GM18873 (cell line): ENCODE data around the gene ZNF32.
A peak's percentile ranks its signal among the peaks of the same experiment; 100 is the strongest.
"Not testable (repeated sequence)": the region's sequence is repeated elsewhere in the genome, so short reads cannot be mapped to it uniquely, and the experiment has no call there.

ENCODE experiments used
- ATAC-seq: cut with Tn5 transposase; IDR thresholded peaks from one replicate; pipeline ENCODE4 v1.9.1; 2021; ENCODE audit warnings: mild to moderate bottlenecking, moderate library complexity, moderate number of reproducible peaks; ENCODE audit not compliant: unreplicated experiment, low FRiP score

ZNF32 gene

GRCh38 chr10:43640603-43641002 lies 8.1 kb downstream of the ZNF32 start:
- ATAC-seq: no peak

GRCh38 chr10:43635816-43636215 lies 12.9 kb downstream of the ZNF32 start:
- not testable (repeated sequence) for ATAC-seq

GRCh38 chr10:43628956-43629355 lies 19.7 kb downstream of the ZNF32 start:
- no peak for ATAC-seq

GRCh38 chr10:43627942-43628341 lies 20.7 kb downstream of the ZNF32 start:
- ATAC-seq: no peak

DNA sequence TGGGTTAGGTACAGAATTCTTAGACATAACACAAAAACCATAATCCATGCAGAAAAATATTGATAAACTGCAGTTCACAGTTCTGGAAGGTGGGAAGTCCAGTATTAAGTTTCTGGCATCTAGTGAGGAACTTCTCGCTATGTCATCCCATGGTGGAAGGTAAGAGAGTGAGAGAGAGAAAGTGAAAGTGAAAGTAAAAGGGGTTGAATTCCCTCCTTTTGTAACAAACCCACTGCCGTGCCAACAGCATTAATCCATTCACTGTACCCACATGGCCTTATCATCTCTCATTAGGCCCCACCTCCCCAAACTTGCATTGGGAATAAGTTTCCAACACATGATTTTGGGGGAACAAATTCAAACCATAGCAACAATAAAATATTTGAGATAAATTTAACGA lies 25.3 kb downstream of the ZNF32 start:
- no peak for ATAC-seq

DNA sequence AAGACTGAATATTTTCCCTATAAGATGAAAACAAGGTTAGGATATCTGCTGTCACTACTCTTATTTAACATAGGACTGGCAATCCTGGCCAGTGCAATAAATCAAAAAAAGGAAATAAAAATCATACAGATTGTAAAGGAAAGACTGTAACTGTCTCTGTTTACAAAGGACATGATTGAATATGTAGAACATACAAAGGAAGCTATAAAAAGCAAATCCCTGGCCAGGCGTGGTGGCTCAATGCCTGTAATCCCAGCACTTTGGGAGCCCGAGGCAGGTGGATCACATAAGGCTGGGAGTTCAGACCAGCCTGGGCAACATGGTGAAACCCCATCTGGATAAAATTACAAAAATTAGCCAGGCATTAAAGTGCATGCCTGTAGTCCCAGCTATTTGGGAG lies 26.6 kb downstream of the ZNF32 start:
- no peak for ATAC-seq

DNA sequence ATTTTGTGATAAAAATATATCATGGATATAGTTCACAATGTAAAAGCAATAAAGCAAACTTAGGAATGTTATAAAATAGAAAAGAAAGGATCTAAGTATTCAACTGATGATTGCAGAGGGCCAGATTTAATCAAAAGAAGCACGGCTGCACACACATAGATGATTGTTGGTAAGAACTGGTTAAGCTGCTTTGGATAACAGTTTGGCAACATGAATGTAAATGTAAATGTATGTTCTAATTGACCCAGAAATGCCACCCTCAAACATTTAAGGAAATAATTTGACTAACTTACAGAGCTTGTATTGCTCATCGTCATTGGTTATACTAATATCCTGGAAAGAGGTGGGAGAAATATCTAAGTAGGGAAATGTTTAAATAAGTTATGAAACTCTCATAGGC lies 29.3 kb downstream of the ZNF32 start:
- no peak for ATAC-seq

DNA sequence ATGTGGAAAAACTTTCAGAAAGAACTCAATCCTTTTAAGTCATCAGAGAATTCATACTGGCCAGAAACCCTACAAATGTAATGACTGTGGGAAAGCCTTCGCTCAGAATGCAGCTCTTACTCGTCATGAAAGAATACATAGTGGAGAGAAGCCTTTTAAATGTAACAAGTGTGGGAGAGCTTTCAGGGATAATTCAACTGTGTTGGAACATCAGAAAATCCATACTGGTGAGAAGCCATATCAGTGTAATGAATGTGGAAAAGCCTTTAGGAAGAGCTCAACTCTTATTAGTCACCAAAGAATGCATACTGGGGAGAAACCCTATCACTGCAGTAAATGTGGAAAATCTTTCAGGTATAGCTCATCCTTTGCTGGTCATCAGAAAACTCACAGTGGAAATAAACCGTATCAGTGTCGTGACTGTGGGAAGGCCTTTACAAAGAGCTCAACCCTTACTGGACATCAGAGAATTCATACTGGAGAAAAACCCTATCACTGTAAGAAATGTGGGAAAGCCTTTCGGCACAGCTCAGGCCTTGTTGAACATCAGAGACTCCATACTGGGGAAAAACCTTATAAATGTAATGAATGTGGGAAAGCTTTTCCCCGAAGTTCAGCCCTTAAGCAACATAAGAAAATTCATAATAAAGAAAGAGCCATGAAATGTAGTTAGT lies 31.8 kb downstream of the ZNF32 start:
- no peak for ATAC-seq

DNA sequence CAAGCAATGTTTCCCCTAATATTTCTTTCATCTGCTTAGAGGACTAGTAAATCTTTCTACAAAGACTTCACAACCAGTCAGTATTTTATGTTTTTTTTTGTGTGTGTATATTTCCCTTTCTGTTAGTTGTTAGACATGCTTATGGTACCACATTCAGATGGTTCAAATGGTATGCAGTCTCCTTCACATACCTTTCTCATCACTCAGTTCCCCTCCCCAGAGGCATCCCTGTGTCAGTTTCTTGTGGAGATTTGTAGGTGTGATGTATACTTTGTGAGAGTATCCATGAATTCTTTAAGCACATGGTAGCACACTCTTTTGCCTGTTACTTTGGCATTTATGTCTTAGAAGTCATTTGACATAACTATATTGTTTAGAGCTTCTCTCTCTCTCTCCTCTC lies 38.0 kb downstream of the ZNF32 start:
- ATAC-seq: no peak

- ATAC-seq: no peak
These were observed 41.5 kb downstream of the ZNF32 start for GRCh38 chr10:43607199-43607573.

GRCh38 chr10:43606323-43607198 lies 42.1 kb downstream of the ZNF32 start, which contains the start of gene ZNF485:
ZNF485 (plus strand) TSS chr10:43606438; CDS start chr10:43607051, 613 bp downstream.
- peak; percentile 96 for ATAC-seq

DNA sequence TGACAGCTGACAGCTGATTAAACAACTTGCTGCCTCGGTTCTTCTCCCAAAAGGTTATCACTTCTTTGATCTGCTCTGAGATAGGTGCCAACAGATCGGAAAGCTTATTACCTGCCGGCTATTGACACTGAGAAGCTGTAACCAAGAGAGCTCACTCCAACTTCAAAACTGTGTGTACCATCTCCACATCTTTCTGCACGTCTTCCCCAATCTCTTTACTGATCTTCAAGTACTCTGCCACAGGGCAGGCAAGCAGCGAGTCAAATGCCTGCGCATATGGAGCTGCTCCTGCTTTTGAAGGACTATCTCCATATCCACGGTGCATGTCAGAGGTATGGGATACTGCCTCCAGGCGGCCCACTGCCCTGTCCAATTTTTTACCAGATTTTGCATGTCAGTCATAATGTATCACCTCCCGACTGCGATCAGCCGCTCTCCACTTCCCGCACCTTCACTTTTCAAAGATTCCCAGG lies 42.8 kb downstream of the ZNF32 start:
- ATAC-seq: peak; percentile 21

GRCh38 chr10:43601576-43601975 lies 47.1 kb downstream of the ZNF32 start:
- ATAC-seq: not testable (repeated sequence)

DNA sequence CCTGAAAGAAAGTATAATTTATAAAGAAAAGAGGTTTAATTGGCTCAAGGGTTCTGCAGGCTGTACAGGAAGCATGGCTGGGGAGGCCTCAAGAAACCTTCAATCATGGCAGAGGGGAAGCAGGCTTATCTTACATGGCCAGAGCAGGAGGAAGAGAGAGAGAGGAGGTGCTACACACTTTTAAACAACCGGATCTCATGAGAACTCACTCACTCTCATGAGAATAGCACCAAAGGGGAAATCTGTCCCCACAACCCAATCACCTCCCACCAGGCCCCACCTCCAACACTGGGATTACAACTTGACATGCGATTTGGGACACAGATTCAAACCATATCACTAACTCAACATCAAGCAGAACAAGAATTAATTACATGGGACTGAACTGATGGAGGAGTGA lies 49.3 kb downstream of the ZNF32 start:
- no peak for ATAC-seq

DNA sequence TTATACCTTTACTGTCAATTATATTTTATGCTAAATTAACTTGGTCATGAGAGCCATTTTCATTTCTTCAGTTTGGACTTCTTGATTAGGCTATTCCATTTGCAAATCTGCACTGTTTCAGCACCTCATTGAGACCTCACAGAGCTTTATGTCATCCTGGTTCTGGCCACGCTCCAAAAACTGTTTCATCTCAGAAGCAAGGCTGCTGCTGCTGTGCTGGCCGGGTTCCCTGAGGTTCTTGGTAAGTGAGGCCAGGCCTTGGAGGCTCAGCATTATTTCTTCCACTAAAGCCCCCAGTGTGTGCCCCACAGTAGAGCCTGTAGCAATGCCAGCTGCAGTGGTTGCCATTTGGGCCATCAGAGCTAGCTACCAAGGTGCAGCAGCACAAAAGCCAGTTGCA lies 50.2 kb downstream of the ZNF32 start:
- ATAC-seq: no peak

- ATAC-seq: no peak
These were observed 52.1 kb downstream of the ZNF32 start for GRCh38 chr10:43596546-43596945.

DNA sequence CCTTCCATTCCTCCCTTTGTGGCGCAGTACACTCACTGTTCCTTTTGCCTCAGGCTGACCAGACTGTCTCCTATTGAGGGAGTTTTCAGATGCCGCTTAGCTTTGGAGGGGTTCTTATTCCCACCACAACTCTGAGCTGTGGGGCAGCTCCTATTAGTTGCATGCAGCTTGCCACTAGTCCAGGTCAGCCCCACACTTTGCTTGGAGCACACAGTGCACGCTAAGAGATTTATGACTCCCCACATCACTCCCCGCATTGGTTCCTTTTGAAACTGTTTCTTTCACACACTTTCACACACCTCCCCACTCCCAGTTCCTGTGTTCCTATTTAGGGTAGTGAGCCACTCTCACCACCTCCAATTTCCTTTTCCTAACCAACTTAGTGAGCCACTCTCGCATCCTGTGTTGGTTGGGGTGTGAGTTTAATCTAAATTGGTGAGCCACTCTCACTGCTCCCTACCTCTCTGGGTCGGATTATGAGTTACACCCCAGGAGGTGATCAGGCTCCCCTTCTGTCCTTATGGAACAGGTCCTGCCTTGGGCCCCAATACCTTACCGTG lies 52.9 kb downstream of the ZNF32 start:
- ATAC-seq: peak; percentile 45

DNA sequence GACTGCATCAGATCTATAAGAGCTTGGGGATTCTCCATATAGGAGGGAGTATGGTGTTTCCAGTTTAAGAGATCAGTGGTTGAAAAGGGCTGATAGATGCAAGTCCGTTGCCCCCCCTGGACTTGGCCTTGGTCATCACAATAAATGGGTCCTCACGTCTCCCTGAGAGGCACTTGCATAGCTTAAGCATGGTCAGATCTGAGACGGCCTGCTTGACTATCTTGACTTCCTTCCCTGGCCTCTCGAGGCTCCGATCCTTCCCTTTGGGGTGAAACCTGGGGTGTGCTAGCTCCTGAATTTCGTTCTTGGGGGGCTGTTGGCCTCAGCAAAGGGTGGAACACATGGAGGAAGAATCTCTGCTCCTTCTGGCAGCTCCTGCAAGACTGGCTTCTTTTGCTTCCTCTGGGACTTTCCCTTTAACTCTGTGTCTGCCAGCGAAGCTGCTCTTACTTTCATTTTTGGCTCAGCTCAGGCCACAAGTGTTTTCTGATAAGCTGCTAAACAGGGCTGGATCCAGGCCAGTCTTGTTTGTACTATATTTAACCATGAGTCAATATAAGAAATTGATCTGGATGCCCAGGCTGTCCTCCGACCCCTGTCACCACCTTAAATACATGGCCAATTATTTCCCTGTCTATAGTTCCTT lies 53.6 kb downstream of the ZNF32 start:
- peak; percentile 97 for ATAC-seq
